HCT116 (cell line): ENCODE measurements around the gene SLC5A6. TPM values are rescaled to one million over a fixed set of nuclear protein-coding genes. Genes with fewer than 3 reads are reported as not detected.

ENCODE experiments used
- ATAC-seq: fragments of 200-7000 bp; cut with Tn5 transposase; 2 replicates; pipeline ENCODE4 v1.9.1; 2020; ENCODE audit warnings: mild to moderate bottlenecking, moderate library complexity
- BruUV-seq: library from RNA; stranded (reverse); fragments of 400-500 nt; replicated peaks from 2 replicates; lab custom pipeline; 2021; lab: Mats Ljungman, UMichigan
- CTCF ChIA-PET: fragments of 300-600 bp; sonication (Branson Sonifier 250); formaldehyde crosslinking; loops from one replicate; lab custom pipeline; 2021; ENCODE audit warnings: antibody characterized with exemption; lab: Charles Lee
- POLR2A ChIA-PET: fragments of 300-600, 350-600 bp; sonication (Branson Sonifier 250); formaldehyde crosslinking; loops from one replicate; lab custom pipeline; 2021; ENCODE audit warnings: antibody characterized with exemption; lab: Charles Lee
- RAD21 ChIA-PET, 2 experiments: fragments of 300-600 bp; sonication (Branson Sonifier 250); formaldehyde crosslinking; loops; one replicate each; lab custom pipeline; 2023; ENCODE audit warnings: low total read pairs in 2 of 2; ENCODE audit not compliant: uncharacterized antibody in 2 of 2, unreplicated experiment in 2 of 2, low non-redundant PET in 1 of 2; lab: Charles Lee
- DNase-seq: peaks from one replicate; pipeline ENCODE4 v3.0.0-alpha.2; 2010; ENCODE audit warnings: low read depth, low spot score
- H2AFZ ChIP-seq: fragments of 200-600 bp; shearing (Covaris generic), sonication (generic); 2 replicates; pipeline ENCODE4 v1.6.1; 2017; ENCODE audit warnings: low read depth, mixed run types, mixed read lengths, antibody characterized with exemption, low read length; ENCODE audit not compliant: poor library complexity, severe bottlenecking
- H3K27ac ChIP-seq: 2 replicates; pipeline ENCODE4 v1.5.1; 2012; ENCODE audit warnings: low read depth, low read length
- H3K27me3 ChIP-seq: fragments of 200-600 bp; sonication (generic); 2 replicates; pipeline ENCODE4 v1.6.1; 2016; ENCODE audit warnings: mixed run types, low read length, mixed read lengths; ENCODE audit not compliant: insufficient read depth
- H3K36me3 ChIP-seq, 2 experiments: fragments of 200-500 bp in 1 of 2; fragments of 200-600 bp in 1 of 2; sonication (Bioruptor generic) in 1 of 2; sonication (generic) in 1 of 2; 2 replicates each; pipeline versions ENCODE4 v1.5.1 to v1.6.1; 2014 to 2016; ENCODE audit warnings: low read length in 2 of 2, inconsistent platforms in 1 of 2, mixed read lengths in 1 of 2, mixed run types in 1 of 2; ENCODE audit not compliant: insufficient read depth in 2 of 2, control insufficient read depth in 1 of 2
- H3K4me1 ChIP-seq, 2 experiments: fragments of 200-600 bp in 1 of 2; sonication (generic) in 1 of 2; 2 replicates each; pipeline versions ENCODE4 v1.5.1 to v1.6.1; 2012 to 2017; ENCODE audit warnings: low read length in 2 of 2, inconsistent platforms in 1 of 2, mild to moderate bottlenecking in 1 of 2, mixed read lengths in 1 of 2, mixed run types in 1 of 2, moderate library complexity in 1 of 2; ENCODE audit not compliant: insufficient read depth in 2 of 2, control insufficient read depth in 1 of 2
- H3K4me2 ChIP-seq: fragments of 200-600 bp; sonication (generic); 2 replicates; pipeline ENCODE4 v1.6.1; 2017; ENCODE audit warnings: mixed run types, low read length, mixed read lengths
- H3K4me3 ChIP-seq, 2 experiments: fragments of 200-600 bp in 1 of 2; sonication (generic) in 1 of 2; replicated peaks in 1 of 2; 2 replicates each; pipeline ENCODE4 v1.5.1; 2011 to 2016; ENCODE audit warnings: low read length in 2 of 2, control low read depth in 1 of 2, low read depth in 1 of 2, mild to moderate bottlenecking in 1 of 2, mixed read lengths in 1 of 2, mixed run types in 1 of 2
- H3K79me2 ChIP-seq: fragments of 200-600 bp; sonication (generic); 2 replicates; pipeline ENCODE4 v1.6.1; 2017; ENCODE audit warnings: mild to moderate bottlenecking, mixed run types, low read length, moderate library complexity, mixed read lengths; ENCODE audit not compliant: insufficient read depth
- H3K9ac ChIP-seq: fragments of 200-600 bp; sonication (generic); 2 replicates; pipeline ENCODE4 v1.6.1; 2016; ENCODE audit warnings: low read length, mixed read lengths
- H3K9me2 ChIP-seq: fragments of 200-600 bp; sonication (generic), shearing (Covaris generic); 2 replicates; pipeline ENCODE4 v1.6.1; 2017; ENCODE audit warnings: mixed run types, mild to moderate bottlenecking, moderate library complexity; ENCODE audit not compliant: insufficient read depth
- H3K9me3 ChIP-seq, 2 experiments: fragments of 200-500 bp in 1 of 2; fragments of 200-600 bp in 1 of 2; sonication (Bioruptor generic) in 1 of 2; sonication (generic) in 1 of 2; 2 replicates each; pipeline ENCODE4 v1.6.1; 2014 to 2017; ENCODE audit warnings: low read length in 2 of 2, mixed read lengths in 2 of 2, inconsistent platforms in 1 of 2, low read depth in 1 of 2, mild to moderate bottlenecking in 1 of 2, mixed run types in 1 of 2, moderate library complexity in 1 of 2; ENCODE audit not compliant: control insufficient read depth in 1 of 2, insufficient read depth in 1 of 2
- H4K20me1 ChIP-seq: fragments of 200-600 bp; sonication (generic), shearing (Covaris generic); 2 replicates; pipeline ENCODE4 v1.6.1; 2017; ENCODE audit warnings: mixed run types, mild to moderate bottlenecking, moderate library complexity; ENCODE audit not compliant: insufficient read depth
- CBX3 ChIP-seq: IDR thresholded peaks from 2 replicates; pipeline ENCODE4 v1.6.1; 2012; ENCODE audit warnings: low read depth
- CEBPB ChIP-seq: IDR thresholded peaks from 2 replicates; pipeline ENCODE4 v1.6.1; 2012; ENCODE audit warnings: low read depth
- ELF1 ChIP-seq: IDR thresholded peaks from 2 replicates; pipeline ENCODE4 v1.6.1; 2012; ENCODE audit warnings: low read depth, borderline replicate concordance
- POLR2AphosphoS5 ChIP-seq: IDR thresholded peaks from 2 replicates; pipeline ENCODE4 v1.6.1; 2011; ENCODE audit warnings: mild to moderate bottlenecking, low read depth, low read length, moderate library complexity
- REST ChIP-seq: IDR thresholded peaks from 2 replicates; pipeline ENCODE4 v1.6.1; 2012; ENCODE audit warnings: low read depth
- SIN3A ChIP-seq: IDR thresholded peaks from 2 replicates; pipeline ENCODE4 v1.6.1; 2012; ENCODE audit warnings: low read depth
- SP1 ChIP-seq: IDR thresholded peaks from 2 replicates; pipeline ENCODE4 v1.6.1; 2012; ENCODE audit warnings: low read depth
- SRF ChIP-seq: IDR thresholded peaks from 2 replicates; pipeline ENCODE4 v1.6.1; 2012; ENCODE audit warnings: low read depth
- TCF7L2 ChIP-seq: IDR thresholded peaks from 2 replicates; pipeline ENCODE4 v1.7.0; 2011; ENCODE audit warnings: borderline replicate concordance, inconsistent platforms; ENCODE audit not compliant: insufficient read depth, insufficient read length; ENCODE audit errors: extremely low read depth
- intact Hi-C: fragments of 100-400 bp; cut with micrococcal nuclease; formaldehyde crosslinking; loops from 2 replicates; pipeline ENCODE4 v1.10.0; 2022
- total RNA-seq: library from RNA; stranded (reverse); gene quantifications from one replicate; pipeline ENCODE4 v1.2.1, GENCODE V29; 2021; ENCODE audit not compliant: unreplicated experiment

SLC5A6 gene
- total RNA-seq, 1 experiment from 2014 or later: 55.4 TPM

DNA sequence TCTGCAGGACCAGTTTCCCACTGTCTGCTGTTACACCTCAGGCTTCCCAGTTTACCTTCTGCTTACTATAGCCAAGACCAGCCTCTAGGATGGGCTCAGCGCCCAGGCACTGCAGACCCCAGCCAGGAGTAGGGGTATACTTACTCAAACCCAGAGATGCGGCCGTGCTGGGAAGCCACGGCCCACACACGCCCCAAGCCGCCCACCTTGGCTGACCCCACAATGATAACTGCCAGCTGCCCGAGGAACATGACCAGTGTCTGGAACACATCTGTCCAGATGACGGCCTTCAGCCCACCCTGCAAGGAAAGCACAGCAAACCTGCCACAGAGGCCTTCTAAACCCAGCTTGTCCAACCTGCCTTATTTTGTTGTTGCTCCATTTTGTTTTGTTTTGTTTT, 6.9 kb downstream of the SLC5A6 start:
- Histone ChIP-seq H3K4me3 (no peak overlapping the region), H2AFZ (no peak overlapping the region), H3K4me2 (no peak overlapping the region), H3K36me3 (peaks cover 27 to 60% of the 10 kb centered on the region in 2 experiments; a peak in 2 of 4 replicates), H3K9ac (no peak overlapping the region), H3K27me3 (no peaks in the 10 kb centered on the region), H4K20me1 (no peaks in the 10 kb centered on the region), H3K4me1 (no peaks in the 10 kb centered on the region), H3K9me2 (no peaks in the 10 kb centered on the region), H3K27ac (no peak overlapping the region), H3K79me2 (peaks cover 14% of the 10 kb centered on the region; the same call in 1 of the 2 replicates), H3K9me3 (no peaks in the 10 kb centered on the region)
- ATAC-seq: no peak
- intact Hi-C loops: no loop called here
- ChIA-PET POLR2A (no interaction called here), CTCF (no interaction called here), RAD21 (no interaction called here)
- BruUV-seq: no TSS peak
- no peak for DNase-seq
- no peak for TF ChIP-seq SRF
- TF ChIP-seq ELF1: no peak
- TF ChIP-seq REST: no peak
- no peak for TF ChIP-seq TCF7L2
- TF ChIP-seq CBX3: no peak
- TF ChIP-seq SIN3A: no peak
- TF ChIP-seq POLR2AphosphoS5: no peak
- no peak for TF ChIP-seq CEBPB
- no peak for TF ChIP-seq SP1
